HepG2 (cell line): ENCODE measurements around the gene ARIH1. TPM values are rescaled to one million over a fixed set of nuclear protein-coding genes. Genes with fewer than 3 reads are reported as not detected.

Experiments
- ATAC-seq: fragments of 200-7000 bp; cut with Tn5 transposase; 3 replicates; pipeline ENCODE4 v1.9.1; 2020; ENCODE audit warnings: mild to moderate bottlenecking, moderate library complexity
- BruUV-seq: library from RNA; stranded (reverse); fragments of 400-500 nt; replicated peaks from 2 replicates; lab custom pipeline; 2021; lab: Mats Ljungman, UMichigan
- CTCF ChIA-PET: fragments of 300-600 bp; formaldehyde crosslinking; extraction: SDS; loops from one replicate; lab custom pipeline; 2021; ENCODE audit warnings: low total read pairs, inconsistent platforms, low intra/inter-chr PET ratio; lab: Yijun Ruan, JAX
- POLR2A ChIA-PET: fragments of 350-600 bp; sonication (Branson Sonifier 250); formaldehyde crosslinking; loops from one replicate; lab custom pipeline; 2020; ENCODE audit warnings: antibody characterized with exemption, inconsistent platforms; lab: Yijun Ruan, JAX
- DNase-seq: peaks from one replicate; pipeline ENCODE4 v3.0.0-alpha.2; 2015; ENCODE audit warnings: low spot score
- FAIRE-seq: peaks from 3 replicates; lab custom pipeline; 2011; peaks lifted over from hg19 to GRCh38; lab: Jason Lieb, UNC
- H2AFZ ChIP-seq: one replicate; pipeline ENCODE4 v1.6.1; 2011; ENCODE audit warnings: low read length, inconsistent platforms
- H3K27ac ChIP-seq: fragments of 300-600 bp; 3 replicates; pipeline ENCODE4 v1.8.0; 2011; ENCODE audit warnings: mixed run types, mild to moderate bottlenecking, mixed read lengths, low read length, inconsistent platforms; ENCODE audit not compliant: insufficient read depth; ENCODE audit errors: extremely low read length
- H3K27me3 ChIP-seq, 2 experiments: fragments of 200-600 bp in 1 of 2; 2 replicates in 1 of 2; 3 replicates in 1 of 2; pipeline versions ENCODE4 v1.6.0 to v1.8.0; 2011; ENCODE audit warnings: low read length in 2 of 2, mild to moderate bottlenecking in 2 of 2, moderate library complexity in 2 of 2, inconsistent platforms in 1 of 2; ENCODE audit not compliant: insufficient read depth in 2 of 2, control insufficient read depth in 1 of 2
- H3K36me3 ChIP-seq, 2 experiments: fragments of 200-600 bp in 1 of 2; replicated peaks in 1 of 2; 2 replicates in 1 of 2; 3 replicates in 1 of 2; pipeline versions ENCODE4 v1.5.1 to v1.8.0; 2011; ENCODE audit warnings: low read length in 2 of 2, inconsistent platforms in 1 of 2; ENCODE audit not compliant: insufficient read depth in 2 of 2, control insufficient read depth in 1 of 2
- H3K4me1 ChIP-seq: 2 replicates; pipeline ENCODE4 v1.5.1; 2012; ENCODE audit warnings: low read length, inconsistent platforms; ENCODE audit not compliant: insufficient read depth
- H3K4me2 ChIP-seq: 2 replicates; pipeline ENCODE4 v1.6.0; 2011; ENCODE audit warnings: low read depth, low read length, inconsistent platforms
- H3K4me3 ChIP-seq, 3 experiments: fragments of 200-600 bp in 1 of 3; sonication (generic), shearing (Covaris generic) in 1 of 3; replicated peaks in 1 of 3; 2 replicates each; pipeline ENCODE4 v1.5.1; 2011 to 2016; ENCODE audit warnings: low read length in 3 of 3, inconsistent platforms in 2 of 3, low read depth in 2 of 3, mild to moderate bottlenecking in 2 of 3, control low read depth in 1 of 3, mixed read lengths in 1 of 3; ENCODE audit not compliant: insufficient read depth in 1 of 3
- H3K79me2 ChIP-seq: one replicate; pipeline ENCODE4 v1.6.1; 2011; ENCODE audit warnings: low read length, inconsistent platforms; ENCODE audit not compliant: insufficient read depth
- H3K9ac ChIP-seq: 2 replicates; pipeline ENCODE4 v1.6.0; 2011; ENCODE audit warnings: mild to moderate bottlenecking, low read depth, low read length, inconsistent platforms; ENCODE audit not compliant: insufficient read depth
- H3K9me3 ChIP-seq: 2 replicates; pipeline ENCODE4 v1.5.1; 2012; ENCODE audit warnings: mild to moderate bottlenecking, low read length
- H4K20me1 ChIP-seq: 2 replicates; pipeline ENCODE4 v1.6.0; 2011; ENCODE audit warnings: inconsistent platforms, mild to moderate bottlenecking, low read length, moderate library complexity; ENCODE audit not compliant: insufficient read depth
- MAFF ChIP-seq: IDR thresholded peaks from 2 replicates; pipeline ENCODE4 v1.6.1; 2011; ENCODE audit warnings: low read depth, low read length, improper control_type of control experiment
- MAFK ChIP-seq, 2 experiments: IDR thresholded peaks in 1 of 2; conservative IDR thresholded peaks in 1 of 2; 2 replicates each; pipeline ENCODE4 v1.6.1; 2011; ENCODE audit warnings: improper control_type of control experiment in 2 of 2, low read length in 2 of 2
- MLX ChIP-seq: IDR thresholded peaks from 2 replicates; pipeline ENCODE4 v1.6.1; 2016
- NFKBIZ ChIP-seq: IDR thresholded peaks from 2 replicates; pipeline ENCODE4 v1.6.1; 2018; ENCODE audit warnings: missing genetic modification reagents, missing compliant biosample characterization
- WGBS: methylation state at CpG from one replicate; pipeline ENCODE4 v1.1.6; 2017; ENCODE audit warnings: low lambda C conversion rate; 5-methylcytosine and 5-hydroxymethylcytosine counted together
- in situ Hi-C: cut with HindIII; loops from 2 replicates; pipeline ENCODE4 v1.10.0; 2017; ENCODE audit warnings: low pct_unique_long_range_greater_than_20kb; ENCODE audit not compliant: extremely low pct_ligation_motif_present
- intact Hi-C: fragments of 100-400 bp; cut with micrococcal nuclease; formaldehyde crosslinking; loops from one replicate; pipeline ENCODE4 v1.10.0; 2022; ENCODE audit not compliant: unreplicated experiment
- polyA plus RNA-seq, 8 experiments: library from polyadenylated mRNA; depleted of rRNA in 3 of 8; stranded (reverse) in 7 of 8; unstranded in 1 of 8; fragments of >200 nt; fragmentation: Illumina TruSeq in 4 of 8; extraction: Trizol in 4 of 8; gene quantifications; 2 replicates each; pipeline versions ENCODE4 v1.2.1 to v1.2.3, GENCODE V29; 2011 to 2016; ENCODE audit warnings: low read depth in 4 of 8, missing spikeins in 1 of 8, mixed read lengths in 1 of 8; ENCODE audit not compliant: insufficient read depth in 1 of 8
- total RNA-seq, 5 experiments: library from RNA; depleted of rRNA; stranded (reverse); fragments of >200 nt; fragmentation: Illumina TruSeq; extraction: Trizol; gene quantifications; 2 replicates each; pipeline ENCODE4 v1.2.3, GENCODE V29; 2016; ENCODE audit warnings: low read depth in 1 of 5
- TF ChIP-seq, protein P1 (sequence below): sonication (generic); formaldehyde crosslinking; IDR thresholded peaks from 2 replicates; pipeline ENCODE4 v1.4.0; 2020; ENCODE audit warnings: missing genetic modification reagents, borderline replicate concordance

The ARIH1 gene
- total and polyA plus RNA-seq, 2 of the 13 experiments (the other 11 are each of a cell fraction or from before 2014, with no cell fraction given), result 38.8 to 59.8 TPM

GRCh38 chr15:72497402-72497801 lies 23.3 kb downstream of the ARIH1 start (continued):
- TF ChIP-seq, protein P1, sequence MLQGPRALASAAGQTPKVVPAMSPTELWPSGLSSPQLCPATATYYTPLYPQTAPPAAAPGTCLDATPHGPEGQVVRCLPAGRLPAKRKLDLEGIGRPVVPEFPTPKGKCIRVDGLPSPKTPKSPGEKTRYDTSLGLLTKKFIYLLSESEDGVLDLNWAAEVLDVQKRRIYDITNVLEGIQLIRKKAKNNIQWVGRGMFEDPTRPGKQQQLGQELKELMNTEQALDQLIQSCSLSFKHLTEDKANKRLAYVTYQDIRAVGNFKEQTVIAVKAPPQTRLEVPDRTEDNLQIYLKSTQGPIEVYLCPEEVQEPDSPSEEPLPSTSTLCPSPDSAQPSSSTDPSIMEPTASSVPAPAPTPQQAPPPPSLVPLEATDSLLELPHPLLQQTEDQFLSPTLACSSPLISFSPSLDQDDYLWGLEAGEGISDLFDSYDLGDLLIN (CRISPR knock-in tag), result no peak

DNA sequence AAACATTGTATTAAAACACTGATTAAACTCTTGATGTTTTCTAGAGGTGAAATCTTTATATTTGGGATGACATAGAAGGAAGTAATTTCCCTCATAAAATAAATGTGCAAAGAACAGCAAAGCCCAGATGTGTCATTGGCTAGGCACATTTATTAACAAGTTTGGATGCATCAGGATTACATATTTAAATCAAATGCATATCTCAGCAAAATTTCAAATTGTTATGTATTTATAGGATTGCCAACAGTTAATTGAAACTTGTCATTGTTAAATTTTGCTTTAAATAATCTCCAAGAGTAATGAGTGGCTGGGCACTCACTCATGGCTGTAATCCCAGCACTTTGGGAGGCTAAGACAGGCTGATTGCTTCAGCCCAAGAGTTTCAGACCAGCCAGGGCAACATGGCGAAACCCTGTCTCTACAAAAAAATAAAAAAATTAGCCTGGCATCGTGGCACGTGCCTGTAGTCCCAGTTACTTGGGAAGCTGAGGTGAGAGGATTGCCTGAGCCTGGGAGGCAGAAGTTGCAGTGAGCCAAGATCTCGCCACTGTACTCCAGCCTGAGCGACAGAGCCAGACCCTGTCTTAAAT lies 28.2 kb downstream of the ARIH1 start:
- intact Hi-C loops, result no loop called here
- Histone ChIP-seq H3K27me3 (no peaks in the 10 kb centered on the region), H3K79me2 (peaks cover 83% of the 10 kb centered on the region), H3K27ac (no peak overlapping the region), H4K20me1 (peaks cover 21% of the 10 kb centered on the region; the same call in 1 of the 2 replicates), H3K4me1 (no peaks in the 10 kb centered on the region), H3K4me3 (no peak overlapping the region), H3K36me3 (peaks cover 5 to 28% of the 10 kb centered on the region in 2 experiments; a peak in 4 of 5 replicates), H2AFZ (no peak overlapping the region), H3K9me3 (no peaks in the 10 kb centered on the region)
- FAIRE-seq, result no peak
- no TSS peak for BruUV-seq
- DNase-seq, result no peak
- ATAC-seq, result no peak
- 100% methylated on average over 5 of the region's 5 CpGs for WGBS
- in situ Hi-C loops, result no loop called here
- TF ChIP-seq NFKBIZ (CRISPR knock-in tag), result no peak
- TF ChIP-seq MAFF, result peak; percentile 43; the same call in 1 of the 2 replicates
- no peak for TF ChIP-seq MLX (CRISPR knock-in tag)
- peak in 1 of 2 experiments; percentile 67; a peak in 3 of 4 replicates for TF ChIP-seq MAFK (conservative IDR thresholded peaks at IDR 0.05 in 1 of 2, IDR thresholded peaks at IDR 0.05 in 1 of 2; ENCODE audit: low read length in 2 of 2)
- TF ChIP-seq, all 625 proteins: peak for 2
- ChIA-PET POLR2A (no interaction called here), CTCF (no interaction called here)
- H3K4me2 ChIP-seq, result no peak overlapping the region
- no peak overlapping the region for H3K9ac ChIP-seq
